ENCODE measurements around the gene THSD4. TPM values are rescaled to one million over a fixed set of nuclear protein-coding genes. Genes with fewer than 3 reads are reported as not detected.

THSD4 gene
- polyA plus RNA-seq, 1 experiment: 45.8 TPM

GRCh38 chr15:71335591-71335990 is 220.3 kb downstream of the THSD4 start:
- Histone ChIP-seq H3K27ac (ENCODE audit: low read depth, low read length) (peak overlapping the region; percentile 86), H3K27me3 (ENCODE audit: control insufficient read depth, insufficient read depth, low read length) (no peaks in the 10 kb centered on the region), H3K9me3 (ENCODE audit: control insufficient read depth, insufficient read depth, low read length) (no peaks in the 10 kb centered on the region), H3K4me3 (ENCODE audit: low read depth, low read length) (no peak overlapping the region)
- no peak for TF ChIP-seq CTCF (IDR thresholded peaks at IDR 0.05; ENCODE audit: low read depth, low read length)
- DNase-seq (ENCODE audit: low read depth, low spot score): no peak
- CTCF ChIA-PET: no interaction called here
- POLR2A ChIA-PET: interaction anchor here (0.6 kb wide), 1 partner anchor 557 kb away, joined by 6 read pairs; no protein-coding TSS in a partner anchor

GRCh38 chr15:71336671-71337070 is 221.4 kb downstream of the THSD4 start:
- Histone ChIP-seq H3K27me3 (ENCODE audit: control insufficient read depth, insufficient read depth, low read length) (no peaks in the 10 kb centered on the region), H3K9me3 (ENCODE audit: control insufficient read depth, insufficient read depth, low read length) (no peaks in the 10 kb centered on the region), H3K27ac (ENCODE audit: low read depth, low read length) (no peak overlapping the region), H3K4me3 (ENCODE audit: low read depth, low read length) (no peak overlapping the region)
- no peak for DNase-seq (ENCODE audit: low read depth, low spot score)
- CTCF ChIA-PET: no interaction called here
- no peak for TF ChIP-seq CTCF (IDR thresholded peaks at IDR 0.05; ENCODE audit: low read depth, low read length)
- POLR2A ChIA-PET: no interaction called here

- H3K27ac ChIP-seq (ENCODE audit: low read depth, low read length): no peak overlapping the region
- H3K27me3 ChIP-seq (ENCODE audit: control insufficient read depth, insufficient read depth, low read length): no peaks in the 10 kb centered on the region
- DNase-seq (ENCODE audit: low read depth, low spot score): no peak
- H3K9me3 ChIP-seq (ENCODE audit: control insufficient read depth, insufficient read depth, low read length): peaks cover under 1% of the 10 kb centered on the region; the same call in 1 of the 2 replicates
- ChIA-PET CTCF (interaction anchor here (0.9 to 1.0 kb wide), 2 partner anchors 16 to 107 kb away, joined by 3 to 5 read pairs; no protein-coding TSS in a partner anchor), POLR2A (interaction anchor here (0.8 kb wide), 1 partner anchor 102 kb away, joined by 5 read pairs; no protein-coding TSS in a partner anchor)
- TF ChIP-seq CTCF (IDR thresholded peaks at IDR 0.05; ENCODE audit: low read depth, low read length): no peak
- no peak overlapping the region for H3K4me3 ChIP-seq (ENCODE audit: low read depth, low read length)
Observed at GRCh38 chr15:71337197-71337845, 222.1 kb downstream of the THSD4 start.

GRCh38 chr15:71338265-71338664 is 223.0 kb downstream of the THSD4 start:
- Histone ChIP-seq H3K27ac (ENCODE audit: low read depth, low read length) (no peak overlapping the region), H3K4me3 (ENCODE audit: low read depth, low read length) (no peak overlapping the region), H3K27me3 (ENCODE audit: control insufficient read depth, insufficient read depth, low read length) (no peaks in the 10 kb centered on the region), H3K9me3 (ENCODE audit: control insufficient read depth, insufficient read depth, low read length) (peaks cover 3% of the 10 kb centered on the region; the same call in 1 of the 2 replicates)
- CTCF ChIA-PET: interaction anchor here (0.8 to 1.0 kb wide), 3 partner anchors 12 to 106 kb away, joined by 3 to 5 read pairs (median 4); no protein-coding TSS in a partner anchor
- POLR2A ChIA-PET: interaction anchor here (0.8 kb wide), 1 partner anchor 103 kb away, joined by 5 read pairs; no protein-coding TSS in a partner anchor
- no peak for TF ChIP-seq CTCF (IDR thresholded peaks at IDR 0.05; ENCODE audit: low read depth, low read length)
- DNase-seq (ENCODE audit: low read depth, low spot score): no peak

- Histone ChIP-seq H3K9me3 (ENCODE audit: control insufficient read depth, insufficient read depth, low read length) (peaks cover 3% of the 10 kb centered on the region; the same call in 1 of the 2 replicates), H3K4me3 (ENCODE audit: low read depth, low read length) (no peak overlapping the region), H3K27me3 (ENCODE audit: control insufficient read depth, insufficient read depth, low read length) (no peaks in the 10 kb centered on the region), H3K27ac (ENCODE audit: low read depth, low read length) (no peak overlapping the region)
- no peak for DNase-seq (ENCODE audit: low read depth, low spot score)
- POLR2A ChIA-PET: no interaction called here
- TF ChIP-seq CTCF (IDR thresholded peaks at IDR 0.05; ENCODE audit: low read depth, low read length): no peak
- CTCF ChIA-PET: interaction anchor here (0.8 kb wide), 1 partner anchor 12 kb away, joined by 4 read pairs; no protein-coding TSS in a partner anchor
Observed at GRCh38 chr15:71338827-71339542, 223.7 kb downstream of the THSD4 start.

Measured in AG04450 (cell line).